Esophagus (tissue), 2 donors: ENCODE measurements around the gene PLP2. TPM values are rescaled to one million over a fixed set of nuclear protein-coding genes. Genes with fewer than 3 reads are reported as not detected.

Source experiments
- H3K27ac ChIP-seq, 2 donors: one replicate each; pipeline ENCODE4 v1.5.1; 2013; ENCODE audit warnings: low read depth in 2 of 2, mild to moderate bottlenecking in 2 of 2, inconsistent platforms in 1 of 2, low read length in 1 of 2, moderate library complexity in 1 of 2
- H3K27me3 ChIP-seq, 2 donors: one replicate each; pipeline ENCODE4 v1.6.1; 2013; ENCODE audit warnings: low read length in 2 of 2, control low read depth in 1 of 2, mild to moderate bottlenecking in 1 of 2; ENCODE audit not compliant: insufficient read depth in 2 of 2, control insufficient read depth in 1 of 2
- H3K36me3 ChIP-seq, 2 donors: one replicate each; pipeline ENCODE4 v1.6.1; 2013; ENCODE audit warnings: low read length in 1 of 2; ENCODE audit not compliant: control insufficient read depth in 2 of 2, insufficient read depth in 2 of 2
- H3K4me1 ChIP-seq, 2 donors: one replicate each; pipeline ENCODE4 v1.6.1; 2013; ENCODE audit warnings: low read length in 1 of 2; ENCODE audit not compliant: control insufficient read depth in 2 of 2, insufficient read depth in 2 of 2
- H3K4me3 ChIP-seq, 2 donors: one replicate each; pipeline ENCODE4 v1.5.1; 2013; ENCODE audit warnings: low read length in 2 of 2, mild to moderate bottlenecking in 2 of 2, low read depth in 1 of 2, moderate library complexity in 1 of 2
- H3K9me3 ChIP-seq, 2 donors: one replicate each; pipeline ENCODE4 v1.6.1; 2013; ENCODE audit warnings: mild to moderate bottlenecking in 2 of 2, low read depth in 1 of 2, low read length in 1 of 2, moderate library complexity in 1 of 2; ENCODE audit not compliant: control insufficient read depth in 2 of 2, insufficient read depth in 1 of 2
- WGBS, 2 donors: extraction: QIAGEN DNeasy Blood & Tissue Kit; methylation state at CpG; one replicate each; pipeline ENCODE4 v1.1.7; 2013; 5-methylcytosine and 5-hydroxymethylcytosine counted together
- polyA plus RNA-seq, 2 donors: library from polyadenylated mRNA; stranded (reverse); fragments of 200-250 nt; gene quantifications; one replicate each; pipeline ENCODE4 v1.2.3, GENCODE V29; 2013
- donor health status: healthy with polysubstance abuse.
- donor health status: Bipolar disorder and iron deficiency.

Gene PLP2
- polyA plus RNA-seq, 2 donors = 267 to 453 TPM

DNA sequence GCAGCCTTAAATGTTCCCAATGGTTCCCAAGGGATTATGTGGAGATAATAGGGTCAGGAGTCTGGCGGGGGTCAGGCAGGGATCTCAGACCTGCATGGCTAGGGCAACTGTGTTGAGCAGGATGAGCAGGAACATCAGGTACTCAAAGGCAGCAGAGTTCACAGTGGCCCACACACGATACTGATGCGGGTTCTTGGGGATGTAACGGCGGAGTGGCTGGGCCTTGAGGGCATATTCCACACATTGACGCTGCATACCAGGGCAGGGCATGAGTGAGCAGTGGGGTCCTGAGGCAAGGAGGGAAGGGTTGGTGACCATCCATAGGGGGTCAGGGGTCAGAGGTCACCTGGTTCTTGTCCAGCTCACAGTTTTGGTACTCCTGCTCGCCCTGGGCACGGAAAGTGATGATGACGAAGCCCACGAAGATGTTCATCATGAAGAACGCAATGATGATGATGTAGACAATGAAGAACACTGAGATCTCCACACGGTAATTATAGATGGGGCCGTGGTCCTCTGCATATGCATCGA is 43.4 kb downstream of the PLP2 start:
- no peaks in the 10 kb centered on the region for H3K27me3 ChIP-seq
- H3K9me3 ChIP-seq = no peaks in the 10 kb centered on the region
- no peak overlapping the region for H3K4me3 ChIP-seq
- 84% methylated on average over 14 of the region's 14 CpGs for WGBS, 2 donors
- H3K27ac ChIP-seq = no peak overlapping the region
- no peaks in the 10 kb centered on the region for H3K36me3 ChIP-seq
- no peaks in the 10 kb centered on the region for H3K4me1 ChIP-seq

DNA sequence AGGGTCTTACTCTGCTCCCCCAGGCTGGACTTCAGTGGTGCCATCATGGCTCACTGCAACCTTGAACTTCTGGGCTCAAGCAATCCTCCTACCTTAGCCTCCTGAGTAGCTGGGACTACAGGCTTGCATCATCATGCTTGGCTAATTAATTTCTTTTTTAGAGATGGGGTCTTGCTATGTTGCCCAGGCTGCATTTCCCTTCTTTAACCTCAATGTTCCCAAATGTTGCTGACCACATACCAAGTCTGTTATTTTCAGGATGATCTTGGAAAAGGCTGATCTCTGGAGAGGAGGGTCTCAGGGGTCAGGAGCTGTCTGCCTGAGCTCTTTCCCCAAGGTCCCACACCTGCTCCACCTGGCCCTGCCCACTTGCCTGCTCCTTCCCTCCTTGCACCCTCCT is 48.4 kb downstream of the PLP2 start:
- H3K27me3 ChIP-seq = no peaks in the 10 kb centered on the region
- no peak overlapping the region for H3K27ac ChIP-seq
- no peaks in the 10 kb centered on the region for H3K9me3 ChIP-seq
- no peaks in the 10 kb centered on the region for H3K4me1 ChIP-seq
- H3K36me3 ChIP-seq = no peaks in the 10 kb centered on the region
- no peak overlapping the region for H3K4me3 ChIP-seq

DNA sequence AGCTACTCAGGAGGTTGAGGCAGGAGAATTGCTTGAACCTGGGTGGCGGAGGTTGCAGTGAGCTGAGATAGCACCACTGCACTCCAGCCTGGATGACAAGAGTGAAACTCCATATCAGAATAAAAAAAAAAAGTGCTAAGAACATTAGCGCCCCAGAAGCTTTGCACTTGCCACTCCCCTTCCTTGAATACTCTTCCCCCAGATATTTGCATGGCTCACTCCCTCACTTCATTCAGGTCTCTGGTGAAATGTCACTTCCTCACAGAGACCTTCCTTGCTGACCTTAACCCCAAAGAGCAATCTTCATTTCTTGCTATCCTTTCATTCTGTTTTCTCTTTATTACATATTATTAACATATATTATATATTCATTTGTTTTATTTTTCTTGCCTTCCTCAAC is 50.2 kb downstream of the PLP2 start:
- Histone ChIP-seq H3K4me1 (no peaks in the 10 kb centered on the region), H3K9me3 (no peaks in the 10 kb centered on the region), H3K27me3 (no peaks in the 10 kb centered on the region), H3K4me3 (no peak overlapping the region), H3K36me3 (no peaks in the 10 kb centered on the region), H3K27ac (no peak overlapping the region)
- WGBS, 2 donors = 70 to 75% methylated on average over 2 of the region's 2 CpGs

Other genes with a start within 250 kb of the PLP2 start
- 10 to 100 TPM; 22.3 to 27.6 TPM for gene OTUD5, start 214.3 kb upstream of the PLP2 start, polyA plus RNA-seq
- under 1 TPM; 0.25 to 0.41 TPM for gene KCND1, start 200.1 kb upstream of the PLP2 start, polyA plus RNA-seq
- gene GRIPAP1, start 169.6 kb upstream of the PLP2 start, polyA plus RNA-seq = 10 to 100 TPM; 18.5 to 22.8 TPM
- 10 to 100 TPM; 20.5 to 20.9 TPM for gene TFE3, start 128.5 kb upstream of the PLP2 start, polyA plus RNA-seq
- gene CCDC120, start 112.9 kb upstream of the PLP2 start, polyA plus RNA-seq = 10 to 100 TPM; 23.1 to 27.9 TPM
- gene PRAF2, start 97.9 kb upstream of the PLP2 start, polyA plus RNA-seq = 1 to 10 TPM; 7.2 to 7.8 TPM
- 10 to 100 TPM; 45.1 to 55.6 TPM for gene WDR45, start 92.0 kb upstream of the PLP2 start, polyA plus RNA-seq
- 10 to 100 TPM in 1 of 2 donors, 1 to 10 TPM in 1; 7.3 to 18.1 TPM for gene GPKOW, start 48.2 kb upstream of the PLP2 start, polyA plus RNA-seq
- gene MAGIX, start 9.1 kb upstream of the PLP2 start, polyA plus RNA-seq = 1 to 10 TPM; 6.0 to 6.3 TPM
- gene PRICKLE3, start 14.5 kb downstream of the PLP2 start, polyA plus RNA-seq = 10 to 100 TPM; 12.2 to 14.2 TPM
- under 1 TPM; 0.75 to 0.79 TPM for gene SYP, start 28.3 kb downstream of the PLP2 start, polyA plus RNA-seq
- gene CACNA1F, start 61.4 kb downstream of the PLP2 start, polyA plus RNA-seq = under 1 TPM; 0.11 to 0.24 TPM
- gene CCDC22, start 63.6 kb downstream of the PLP2 start, polyA plus RNA-seq = 10 to 100 TPM in 1 of 2 donors, 1 to 10 TPM in 1; 6.3 to 11.0 TPM
- under 1 TPM; 0.59 to 0.65 TPM for gene FOXP3, start 92.8 kb downstream of the PLP2 start, polyA plus RNA-seq
- gene PPP1R3F, start 97.9 kb downstream of the PLP2 start, polyA plus RNA-seq = 1 to 10 TPM; 3.8 to 4.9 TPM
- not detected for gene GAGE10, start 131.7 kb downstream of the PLP2 start, polyA plus RNA-seq
- not detected for gene GAGE12J, start 150.1 kb downstream of the PLP2 start, polyA plus RNA-seq
- gene GAGE13, start 159.7 kb downstream of the PLP2 start, polyA plus RNA-seq = not detected